ENCODE measurements around the gene MALRD1. TPM values are rescaled to one million over a fixed set of nuclear protein-coding genes. Genes with fewer than 3 reads are reported as not detected.

Gene MALRD1
- total RNA-seq, 1 experiment from 2014 or later = 0.50 TPM

DNA sequence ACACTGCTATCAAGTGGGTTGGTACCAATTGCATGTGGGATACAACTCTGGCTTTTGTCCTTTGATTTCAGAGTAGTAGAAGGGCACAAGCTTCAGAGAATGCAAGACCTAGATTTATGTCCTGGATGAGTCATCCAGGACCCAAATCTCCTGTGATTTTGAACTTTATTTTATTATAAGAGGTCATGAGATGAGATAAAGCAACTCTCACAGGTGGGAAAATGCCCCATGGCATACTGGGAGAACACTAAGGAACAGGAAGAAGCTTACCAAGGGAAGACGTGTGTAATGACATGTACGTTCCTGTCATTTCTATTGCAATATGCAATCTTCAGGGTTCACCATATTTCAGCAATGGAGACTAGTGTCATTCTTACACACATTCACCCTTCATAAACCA is 966 bp downstream of the MALRD1 start (continued):
- TF ChIP-seq, protein P1, sequence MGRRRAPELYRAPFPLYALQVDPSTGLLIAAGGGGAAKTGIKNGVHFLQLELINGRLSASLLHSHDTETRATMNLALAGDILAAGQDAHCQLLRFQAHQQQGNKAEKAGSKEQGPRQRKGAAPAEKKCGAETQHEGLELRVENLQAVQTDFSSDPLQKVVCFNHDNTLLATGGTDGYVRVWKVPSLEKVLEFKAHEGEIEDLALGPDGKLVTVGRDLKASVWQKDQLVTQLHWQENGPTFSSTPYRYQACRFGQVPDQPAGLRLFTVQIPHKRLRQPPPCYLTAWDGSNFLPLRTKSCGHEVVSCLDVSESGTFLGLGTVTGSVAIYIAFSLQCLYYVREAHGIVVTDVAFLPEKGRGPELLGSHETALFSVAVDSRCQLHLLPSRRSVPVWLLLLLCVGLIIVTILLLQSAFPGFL (CRISPR knock-in tag; IDR thresholded peaks at IDR 0.05; ENCODE audit: borderline replicate concordance) = no peak
- TF ChIP-seq, protein P2, sequence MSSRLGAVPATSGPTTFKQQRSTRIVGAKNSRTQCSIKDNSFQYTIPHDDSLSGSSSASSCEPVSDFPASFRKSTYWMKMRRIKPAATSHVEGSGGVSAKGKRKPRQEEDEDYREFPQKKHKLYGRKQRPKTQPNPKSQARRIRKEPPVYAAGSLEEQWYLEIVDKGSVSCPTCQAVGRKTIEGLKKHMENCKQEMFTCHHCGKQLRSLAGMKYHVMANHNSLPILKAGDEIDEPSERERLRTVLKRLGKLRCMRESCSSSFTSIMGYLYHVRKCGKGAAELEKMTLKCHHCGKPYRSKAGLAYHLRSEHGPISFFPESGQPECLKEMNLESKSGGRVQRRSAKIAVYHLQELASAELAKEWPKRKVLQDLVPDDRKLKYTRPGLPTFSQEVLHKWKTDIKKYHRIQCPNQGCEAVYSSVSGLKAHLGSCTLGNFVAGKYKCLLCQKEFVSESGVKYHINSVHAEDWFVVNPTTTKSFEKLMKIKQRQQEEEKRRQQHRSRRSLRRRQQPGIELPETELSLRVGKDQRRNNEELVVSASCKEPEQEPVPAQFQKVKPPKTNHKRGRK (CRISPR knock-in tag; IDR thresholded peaks at IDR 0.05; ENCODE audit: borderline replicate concordance) = no peak
- TF ChIP-seq ETV6 (CRISPR knock-in tag; IDR thresholded peaks at IDR 0.05) = no peak
- TF ChIP-seq FOXK1 (CRISPR knock-in tag; IDR thresholded peaks at IDR 0.05) = no peak

DNA sequence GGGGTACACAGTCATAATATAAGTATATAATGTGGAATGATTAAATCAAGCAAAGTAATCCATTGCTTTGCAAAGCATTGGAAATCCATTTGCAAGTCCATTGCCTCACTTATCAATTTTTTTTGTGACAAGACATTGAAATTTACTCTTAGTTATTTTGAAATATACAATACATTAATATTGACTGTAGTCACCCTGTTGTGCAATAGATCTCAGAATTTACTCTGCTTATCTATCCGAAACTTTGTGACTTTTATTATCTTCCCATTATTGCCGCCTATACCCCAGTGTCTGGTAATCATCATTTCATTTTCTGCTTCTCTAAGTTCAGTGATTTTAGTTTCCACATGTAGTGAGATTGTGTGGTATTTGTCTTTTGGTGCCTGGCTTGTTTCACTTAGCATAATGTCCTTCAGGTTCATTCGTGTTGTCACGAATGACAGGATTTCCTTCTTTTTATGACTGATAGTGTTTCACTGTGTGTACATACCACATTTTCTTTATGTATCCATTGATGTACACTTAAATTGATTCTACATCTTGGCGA is 5.8 kb downstream of the MALRD1 start:
- H3K9me3 Mint-ChIP-seq = peaks cover 3% of the 10 kb centered on the region
- ATAC-seq = no peak
- H3K36me3 Mint-ChIP-seq = no peaks in the 10 kb centered on the region
- H3K27ac Mint-ChIP-seq = no peak overlapping the region
- no peaks in the 10 kb centered on the region for H3K27me3 Mint-ChIP-seq (ENCODE audit: low read depth)
- ChIA-PET POLR2A (no interaction called here), CTCF (no interaction called here)
- peaks cover 2% of the 10 kb centered on the region for H3K4me1 Mint-ChIP-seq
- no peak for DNase-seq (ENCODE audit: low spot score)
- H3K4me3 Mint-ChIP-seq = no peak overlapping the region
- TF ChIP-seq NFYB (CRISPR knock-in tag; conservative IDR thresholded peaks at IDR 0.05; ENCODE audit: low read depth) = no peak
- TF ChIP-seq, protein P3, sequence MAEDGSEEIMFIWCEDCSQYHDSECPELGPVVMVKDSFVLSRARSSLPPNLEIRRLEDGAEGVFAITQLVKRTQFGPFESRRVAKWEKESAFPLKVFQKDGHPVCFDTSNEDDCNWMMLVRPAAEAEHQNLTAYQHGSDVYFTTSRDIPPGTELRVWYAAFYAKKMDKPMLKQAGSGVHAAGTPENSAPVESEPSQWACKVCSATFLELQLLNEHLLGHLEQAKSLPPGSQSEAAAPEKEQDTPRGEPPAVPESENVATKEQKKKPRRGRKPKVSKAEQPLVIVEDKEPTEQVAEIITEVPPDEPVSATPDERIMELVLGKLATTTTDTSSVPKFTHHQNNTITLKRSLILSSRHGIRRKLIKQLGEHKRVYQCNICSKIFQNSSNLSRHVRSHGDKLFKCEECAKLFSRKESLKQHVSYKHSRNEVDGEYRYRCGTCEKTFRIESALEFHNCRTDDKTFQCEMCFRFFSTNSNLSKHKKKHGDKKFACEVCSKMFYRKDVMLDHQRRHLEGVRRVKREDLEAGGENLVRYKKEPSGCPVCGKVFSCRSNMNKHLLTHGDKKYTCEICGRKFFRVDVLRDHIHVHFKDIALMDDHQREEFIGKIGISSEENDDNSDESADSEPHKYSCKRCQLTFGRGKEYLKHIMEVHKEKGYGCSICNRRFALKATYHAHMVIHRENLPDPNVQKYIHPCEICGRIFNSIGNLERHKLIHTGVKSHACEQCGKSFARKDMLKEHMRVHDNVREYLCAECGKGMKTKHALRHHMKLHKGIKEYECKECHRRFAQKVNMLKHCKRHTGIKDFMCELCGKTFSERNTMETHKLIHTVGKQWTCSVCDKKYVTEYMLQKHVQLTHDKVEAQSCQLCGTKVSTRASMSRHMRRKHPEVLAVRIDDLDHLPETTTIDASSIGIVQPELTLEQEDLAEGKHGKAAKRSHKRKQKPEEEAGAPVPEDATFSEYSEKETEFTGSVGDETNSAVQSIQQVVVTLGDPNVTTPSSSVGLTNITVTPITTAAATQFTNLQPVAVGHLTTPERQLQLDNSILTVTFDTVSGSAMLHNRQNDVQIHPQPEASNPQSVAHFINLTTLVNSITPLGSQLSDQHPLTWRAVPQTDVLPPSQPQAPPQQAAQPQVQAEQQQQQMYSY (CRISPR knock-in tag; IDR thresholded peaks at IDR 0.05) = no peak
- TF ChIP-seq MXD4 (CRISPR knock-in tag; IDR thresholded peaks at IDR 0.05; ENCODE audit: borderline replicate concordance) = no peak
- TF ChIP-seq IRF2 (CRISPR knock-in tag; IDR thresholded peaks at IDR 0.05; ENCODE audit: borderline replicate concordance, low read depth) = no peak
- TF ChIP-seq, protein P4, sequence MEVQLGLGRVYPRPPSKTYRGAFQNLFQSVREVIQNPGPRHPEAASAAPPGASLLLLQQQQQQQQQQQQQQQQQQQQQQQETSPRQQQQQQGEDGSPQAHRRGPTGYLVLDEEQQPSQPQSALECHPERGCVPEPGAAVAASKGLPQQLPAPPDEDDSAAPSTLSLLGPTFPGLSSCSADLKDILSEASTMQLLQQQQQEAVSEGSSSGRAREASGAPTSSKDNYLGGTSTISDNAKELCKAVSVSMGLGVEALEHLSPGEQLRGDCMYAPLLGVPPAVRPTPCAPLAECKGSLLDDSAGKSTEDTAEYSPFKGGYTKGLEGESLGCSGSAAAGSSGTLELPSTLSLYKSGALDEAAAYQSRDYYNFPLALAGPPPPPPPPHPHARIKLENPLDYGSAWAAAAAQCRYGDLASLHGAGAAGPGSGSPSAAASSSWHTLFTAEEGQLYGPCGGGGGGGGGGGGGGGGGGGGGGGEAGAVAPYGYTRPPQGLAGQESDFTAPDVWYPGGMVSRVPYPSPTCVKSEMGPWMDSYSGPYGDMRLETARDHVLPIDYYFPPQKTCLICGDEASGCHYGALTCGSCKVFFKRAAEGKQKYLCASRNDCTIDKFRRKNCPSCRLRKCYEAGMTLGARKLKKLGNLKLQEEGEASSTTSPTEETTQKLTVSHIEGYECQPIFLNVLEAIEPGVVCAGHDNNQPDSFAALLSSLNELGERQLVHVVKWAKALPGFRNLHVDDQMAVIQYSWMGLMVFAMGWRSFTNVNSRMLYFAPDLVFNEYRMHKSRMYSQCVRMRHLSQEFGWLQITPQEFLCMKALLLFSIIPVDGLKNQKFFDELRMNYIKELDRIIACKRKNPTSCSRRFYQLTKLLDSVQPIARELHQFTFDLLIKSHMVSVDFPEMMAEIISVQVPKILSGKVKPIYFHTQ (CRISPR knock-in tag; IDR thresholded peaks at IDR 0.05) = no peak
- TF ChIP-seq, protein P5, sequence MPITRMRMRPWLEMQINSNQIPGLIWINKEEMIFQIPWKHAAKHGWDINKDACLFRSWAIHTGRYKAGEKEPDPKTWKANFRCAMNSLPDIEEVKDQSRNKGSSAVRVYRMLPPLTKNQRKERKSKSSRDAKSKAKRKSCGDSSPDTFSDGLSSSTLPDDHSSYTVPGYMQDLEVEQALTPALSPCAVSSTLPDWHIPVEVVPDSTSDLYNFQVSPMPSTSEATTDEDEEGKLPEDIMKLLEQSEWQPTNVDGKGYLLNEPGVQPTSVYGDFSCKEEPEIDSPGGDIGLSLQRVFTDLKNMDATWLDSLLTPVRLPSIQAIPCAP (CRISPR knock-in tag; IDR thresholded peaks at IDR 0.05) = no peak
- no peak for TF ChIP-seq ZNF396 (CRISPR knock-in tag; IDR thresholded peaks at IDR 0.05; ENCODE audit: borderline replicate concordance)

DNA sequence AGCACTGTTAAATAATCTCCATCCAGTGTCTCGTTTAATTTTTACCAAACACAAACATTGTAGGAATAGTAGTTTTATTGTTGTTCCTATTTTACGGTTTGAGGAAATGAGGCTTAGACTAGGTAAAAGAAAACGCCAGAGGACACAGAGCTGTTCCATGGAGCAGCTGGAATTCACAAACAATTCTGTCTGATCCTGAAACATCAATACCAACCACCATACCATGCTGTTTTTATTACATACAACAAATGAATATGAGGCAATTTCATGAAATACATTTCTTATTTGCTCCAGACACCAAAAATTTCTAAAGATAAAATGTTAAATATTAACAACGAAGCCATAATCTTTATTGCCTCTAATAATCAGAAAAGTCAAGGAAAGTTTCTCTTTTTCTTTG is 9.4 kb downstream of the MALRD1 start:
- ATAC-seq (no peak), DNase-seq (ENCODE audit: low spot score) (no peak)
- Mint-ChIP-seq H3K36me3 (no peaks in the 10 kb centered on the region), H3K27me3 (ENCODE audit: low read depth) (no peaks in the 10 kb centered on the region), H3K27ac (no peak overlapping the region), H3K4me1 (peaks cover 7% of the 10 kb centered on the region), H3K9me3 (peaks cover 13% of the 10 kb centered on the region), H3K4me3 (no peak overlapping the region)
- CTCF ChIA-PET = no interaction called here
- POLR2A ChIA-PET = no interaction called here
- TF ChIP-seq ELF4 (CRISPR knock-in tag; IDR thresholded peaks at IDR 0.05; ENCODE audit: low read depth) (no peak), RORB (CRISPR knock-in tag; IDR thresholded peaks at IDR 0.05) (no peak), ZNF671 (CRISPR knock-in tag; IDR thresholded peaks at IDR 0.05) (no peak), ETV6 (CRISPR knock-in tag; IDR thresholded peaks at IDR 0.05) (no peak), CREB1 (CRISPR knock-in tag; IDR thresholded peaks at IDR 0.05) (no peak), ZNF232 (CRISPR knock-in tag; IDR thresholded peaks at IDR 0.05) (no peak), JAZF1 (CRISPR knock-in tag; IDR thresholded peaks at IDR 0.05) (no peak)
- TF ChIP-seq, protein P6, sequence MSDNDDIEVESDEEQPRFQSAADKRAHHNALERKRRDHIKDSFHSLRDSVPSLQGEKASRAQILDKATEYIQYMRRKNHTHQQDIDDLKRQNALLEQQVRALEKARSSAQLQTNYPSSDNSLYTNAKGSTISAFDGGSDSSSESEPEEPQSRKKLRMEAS (CRISPR knock-in tag; IDR thresholded peaks at IDR 0.05) = no peak
- TF ChIP-seq, protein P5 (CRISPR knock-in tag; IDR thresholded peaks at IDR 0.05) = no peak
- TF ChIP-seq, protein P7, sequence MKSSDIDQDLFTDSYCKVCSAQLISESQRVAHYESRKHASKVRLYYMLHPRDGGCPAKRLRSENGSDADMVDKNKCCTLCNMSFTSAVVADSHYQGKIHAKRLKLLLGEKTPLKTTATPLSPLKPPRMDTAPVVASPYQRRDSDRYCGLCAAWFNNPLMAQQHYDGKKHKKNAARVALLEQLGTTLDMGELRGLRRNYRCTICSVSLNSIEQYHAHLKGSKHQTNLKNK (CRISPR knock-in tag; IDR thresholded peaks at IDR 0.05) = no peak
- TF ChIP-seq, protein P8, sequence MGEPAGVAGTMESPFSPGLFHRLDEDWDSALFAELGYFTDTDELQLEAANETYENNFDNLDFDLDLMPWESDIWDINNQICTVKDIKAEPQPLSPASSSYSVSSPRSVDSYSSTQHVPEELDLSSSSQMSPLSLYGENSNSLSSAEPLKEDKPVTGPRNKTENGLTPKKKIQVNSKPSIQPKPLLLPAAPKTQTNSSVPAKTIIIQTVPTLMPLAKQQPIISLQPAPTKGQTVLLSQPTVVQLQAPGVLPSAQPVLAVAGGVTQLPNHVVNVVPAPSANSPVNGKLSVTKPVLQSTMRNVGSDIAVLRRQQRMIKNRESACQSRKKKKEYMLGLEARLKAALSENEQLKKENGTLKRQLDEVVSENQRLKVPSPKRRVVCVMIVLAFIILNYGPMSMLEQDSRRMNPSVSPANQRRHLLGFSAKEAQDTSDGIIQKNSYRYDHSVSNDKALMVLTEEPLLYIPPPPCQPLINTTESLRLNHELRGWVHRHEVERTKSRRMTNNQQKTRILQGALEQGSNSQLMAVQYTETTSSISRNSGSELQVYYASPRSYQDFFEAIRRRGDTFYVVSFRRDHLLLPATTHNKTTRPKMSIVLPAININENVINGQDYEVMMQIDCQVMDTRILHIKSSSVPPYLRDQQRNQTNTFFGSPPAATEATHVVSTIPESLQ (CRISPR knock-in tag; IDR thresholded peaks at IDR 0.05) = no peak
